ENCODE results near the gene WFIKKN2. TPM values are rescaled to one million over a fixed set of nuclear protein-coding genes. Genes with fewer than 3 reads are reported as not detected.

The WFIKKN2 gene
- total and polyA plus RNA-seq, 2 of the 13 experiments (the other 11 are each of a cell fraction or from before 2014, with no cell fraction given), result not detected

DNA sequence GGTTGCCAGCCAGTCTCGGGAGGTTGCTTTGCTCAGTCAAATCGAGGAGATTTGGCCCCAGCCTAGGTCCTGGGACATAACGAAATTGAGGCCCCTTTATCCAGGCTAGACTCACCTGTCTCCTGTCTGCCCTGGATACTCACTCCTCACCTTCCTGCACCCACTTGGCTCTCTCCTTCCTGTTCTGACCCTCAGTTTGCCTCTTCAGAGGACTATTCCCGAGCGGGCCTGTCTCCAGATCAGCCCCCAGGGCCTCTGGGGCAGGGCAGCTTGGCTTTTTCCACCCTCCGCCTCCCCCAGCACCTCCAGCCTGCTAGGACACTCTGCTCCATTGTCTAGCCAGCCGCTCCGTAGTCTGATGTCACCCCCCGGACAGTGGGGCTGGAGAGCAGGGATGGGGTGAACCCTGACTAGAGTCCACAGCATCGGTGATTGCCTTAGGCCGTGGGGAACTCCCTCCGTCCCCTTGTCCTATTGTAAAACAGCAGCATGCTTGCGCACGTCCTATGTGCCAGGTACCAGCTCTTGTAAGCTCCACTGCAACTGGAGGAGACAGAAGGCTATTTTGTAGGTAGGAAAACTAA lies 8.8 kb downstream of the WFIKKN2 start (continued):
- TF ChIP-seq ZNF552 (CRISPR knock-in tag; IDR thresholded peaks at IDR 0.05; ENCODE audit: borderline replicate concordance), result no peak
- no peak for TF ChIP-seq PHF20 (CRISPR knock-in tag; IDR thresholded peaks at IDR 0.05)
- TF ChIP-seq, protein P1, sequence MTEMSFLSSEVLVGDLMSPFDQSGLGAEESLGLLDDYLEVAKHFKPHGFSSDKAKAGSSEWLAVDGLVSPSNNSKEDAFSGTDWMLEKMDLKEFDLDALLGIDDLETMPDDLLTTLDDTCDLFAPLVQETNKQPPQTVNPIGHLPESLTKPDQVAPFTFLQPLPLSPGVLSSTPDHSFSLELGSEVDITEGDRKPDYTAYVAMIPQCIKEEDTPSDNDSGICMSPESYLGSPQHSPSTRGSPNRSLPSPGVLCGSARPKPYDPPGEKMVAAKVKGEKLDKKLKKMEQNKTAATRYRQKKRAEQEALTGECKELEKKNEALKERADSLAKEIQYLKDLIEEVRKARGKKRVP (CRISPR knock-in tag; IDR thresholded peaks at IDR 0.05), result peak in 1 of 2 experiments; percentile 58; a peak in 1 of 4 replicates
- TF ChIP-seq, protein P2, sequence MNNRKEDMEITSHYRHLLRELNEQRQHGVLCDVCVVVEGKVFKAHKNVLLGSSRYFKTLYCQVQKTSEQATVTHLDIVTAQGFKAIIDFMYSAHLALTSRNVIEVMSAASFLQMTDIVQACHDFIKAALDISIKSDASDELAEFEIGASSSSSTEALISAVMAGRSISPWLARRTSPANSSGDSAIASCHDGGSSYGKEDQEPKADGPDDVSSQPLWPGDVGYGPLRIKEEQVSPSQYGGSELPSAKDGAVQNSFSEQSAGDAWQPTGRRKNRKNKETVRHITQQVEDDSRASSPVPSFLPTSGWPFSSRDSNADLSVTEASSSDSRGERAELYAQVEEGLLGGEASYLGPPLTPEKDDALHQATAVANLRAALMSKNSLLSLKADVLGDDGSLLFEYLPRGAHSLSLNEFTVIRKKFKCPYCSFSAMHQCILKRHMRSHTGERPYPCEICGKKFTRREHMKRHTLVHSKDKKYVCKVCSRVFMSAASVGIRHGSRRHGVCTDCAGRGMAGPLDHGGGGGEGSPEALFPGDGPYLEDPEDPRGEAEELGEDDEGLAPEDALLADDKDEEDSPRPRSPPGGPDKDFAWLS (CRISPR knock-in tag; IDR thresholded peaks at IDR 0.05; ENCODE audit: borderline replicate concordance), result no peak
- no peak for TF ChIP-seq ZNF432 (CRISPR knock-in tag; IDR thresholded peaks at IDR 0.05; ENCODE audit: borderline replicate concordance)
- TF ChIP-seq, protein P3, sequence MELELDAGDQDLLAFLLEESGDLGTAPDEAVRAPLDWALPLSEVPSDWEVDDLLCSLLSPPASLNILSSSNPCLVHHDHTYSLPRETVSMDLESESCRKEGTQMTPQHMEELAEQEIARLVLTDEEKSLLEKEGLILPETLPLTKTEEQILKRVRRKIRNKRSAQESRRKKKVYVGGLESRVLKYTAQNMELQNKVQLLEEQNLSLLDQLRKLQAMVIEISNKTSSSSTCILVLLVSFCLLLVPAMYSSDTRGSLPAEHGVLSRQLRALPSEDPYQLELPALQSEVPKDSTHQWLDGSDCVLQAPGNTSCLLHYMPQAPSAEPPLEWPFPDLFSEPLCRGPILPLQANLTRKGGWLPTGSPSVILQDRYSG (CRISPR knock-in tag; IDR thresholded peaks at IDR 0.05), result no peak
- TF ChIP-seq POLR2AphosphoS2 (IDR thresholded peaks at IDR 0.05; ENCODE audit: low read depth, low read length), result no peak
- TF ChIP-seq MAFK (conservative IDR thresholded peaks at IDR 0.05 in 1 of 2, IDR thresholded peaks at IDR 0.05 in 1 of 2; ENCODE audit: low read length in 2 of 2), result no peak
- no peak for TF ChIP-seq ARNT2 (CRISPR knock-in tag; IDR thresholded peaks at IDR 0.05; ENCODE audit: low read depth)
- no peak for TF ChIP-seq ZFP41 (CRISPR knock-in tag; IDR thresholded peaks at IDR 0.05; ENCODE audit: borderline replicate concordance)
- no peak for TF ChIP-seq NPAS2 (CRISPR knock-in tag; IDR thresholded peaks at IDR 0.05; ENCODE audit: borderline replicate concordance)
- TF ChIP-seq SIN3B (IDR thresholded peaks at IDR 0.05; ENCODE audit: low read length), result no peak
- no peak for TF ChIP-seq SCMH1 (CRISPR knock-in tag; IDR thresholded peaks at IDR 0.05; ENCODE audit: borderline replicate concordance)
- no peak for TF ChIP-seq LCORL (IDR thresholded peaks at IDR 0.05)
- TF ChIP-seq LCORL (CRISPR knock-in tag; IDR thresholded peaks at IDR 0.05), result peak; percentile 99
- TF ChIP-seq, protein P4, sequence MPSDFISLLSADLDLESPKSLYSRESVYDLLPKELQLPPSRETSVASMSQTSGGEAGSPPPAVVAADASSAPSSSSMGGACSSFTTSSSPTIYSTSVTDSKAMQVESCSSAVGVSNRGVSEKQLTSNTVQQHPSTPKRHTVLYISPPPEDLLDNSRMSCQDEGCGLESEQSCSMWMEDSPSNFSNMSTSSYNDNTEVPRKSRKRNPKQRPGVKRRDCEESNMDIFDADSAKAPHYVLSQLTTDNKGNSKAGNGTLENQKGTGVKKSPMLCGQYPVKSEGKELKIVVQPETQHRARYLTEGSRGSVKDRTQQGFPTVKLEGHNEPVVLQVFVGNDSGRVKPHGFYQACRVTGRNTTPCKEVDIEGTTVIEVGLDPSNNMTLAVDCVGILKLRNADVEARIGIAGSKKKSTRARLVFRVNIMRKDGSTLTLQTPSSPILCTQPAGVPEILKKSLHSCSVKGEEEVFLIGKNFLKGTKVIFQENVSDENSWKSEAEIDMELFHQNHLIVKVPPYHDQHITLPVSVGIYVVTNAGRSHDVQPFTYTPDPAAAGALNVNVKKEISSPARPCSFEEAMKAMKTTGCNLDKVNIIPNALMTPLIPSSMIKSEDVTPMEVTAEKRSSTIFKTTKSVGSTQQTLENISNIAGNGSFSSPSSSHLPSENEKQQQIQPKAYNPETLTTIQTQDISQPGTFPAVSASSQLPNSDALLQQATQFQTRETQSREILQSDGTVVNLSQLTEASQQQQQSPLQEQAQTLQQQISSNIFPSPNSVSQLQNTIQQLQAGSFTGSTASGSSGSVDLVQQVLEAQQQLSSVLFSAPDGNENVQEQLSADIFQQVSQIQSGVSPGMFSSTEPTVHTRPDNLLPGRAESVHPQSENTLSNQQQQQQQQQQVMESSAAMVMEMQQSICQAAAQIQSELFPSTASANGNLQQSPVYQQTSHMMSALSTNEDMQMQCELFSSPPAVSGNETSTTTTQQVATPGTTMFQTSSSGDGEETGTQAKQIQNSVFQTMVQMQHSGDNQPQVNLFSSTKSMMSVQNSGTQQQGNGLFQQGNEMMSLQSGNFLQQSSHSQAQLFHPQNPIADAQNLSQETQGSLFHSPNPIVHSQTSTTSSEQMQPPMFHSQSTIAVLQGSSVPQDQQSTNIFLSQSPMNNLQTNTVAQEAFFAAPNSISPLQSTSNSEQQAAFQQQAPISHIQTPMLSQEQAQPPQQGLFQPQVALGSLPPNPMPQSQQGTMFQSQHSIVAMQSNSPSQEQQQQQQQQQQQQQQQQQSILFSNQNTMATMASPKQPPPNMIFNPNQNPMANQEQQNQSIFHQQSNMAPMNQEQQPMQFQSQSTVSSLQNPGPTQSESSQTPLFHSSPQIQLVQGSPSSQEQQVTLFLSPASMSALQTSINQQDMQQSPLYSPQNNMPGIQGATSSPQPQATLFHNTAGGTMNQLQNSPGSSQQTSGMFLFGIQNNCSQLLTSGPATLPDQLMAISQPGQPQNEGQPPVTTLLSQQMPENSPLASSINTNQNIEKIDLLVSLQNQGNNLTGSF (CRISPR knock-in tag; IDR thresholded peaks at IDR 0.05), result 0 out of 2 replicates have a peak, but pooled peaks have one; percentile 62
- no peak for TF ChIP-seq SIN3A (IDR thresholded peaks at IDR 0.05; ENCODE audit: borderline replicate concordance, low read depth, low read length)
